HG03064 (cell line): ENCODE results near the gene DDAH1.
"Not testable (repeated sequence)": the region's sequence is repeated elsewhere in the genome, so short reads cannot be mapped to it uniquely, and the experiment has no call there.

Source experiments
- ATAC-seq: cut with Tn5 transposase; IDR thresholded peaks from one replicate; pipeline ENCODE4 v1.9.1; 2021; ENCODE audit warnings: low read depth; ENCODE audit not compliant: unreplicated experiment

DDAH1 gene

GRCh38 chr1:85471558-85471957 lies 6.6 kb upstream of the DDAH1 start:
- no peak for ATAC-seq

DNA sequence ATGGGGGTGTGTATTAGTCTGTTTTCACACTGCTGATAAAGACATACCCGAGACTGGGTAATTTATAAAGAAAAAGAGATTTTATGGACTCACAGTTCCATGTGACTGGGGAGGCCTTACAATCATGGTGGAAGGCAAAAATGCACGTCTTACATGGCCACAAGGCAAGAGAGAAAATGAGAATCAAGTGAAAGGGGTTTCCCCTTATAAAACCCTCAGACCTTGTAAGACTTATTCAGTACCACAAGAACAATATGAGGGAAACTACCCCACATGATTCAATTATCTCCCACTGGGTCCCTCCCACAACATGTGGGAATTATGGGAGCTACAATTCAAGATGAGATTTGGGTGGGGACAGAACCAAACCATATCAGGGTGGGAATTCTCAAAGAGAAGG lies 5.2 kb upstream of the DDAH1 start:
- ATAC-seq: not testable (repeated sequence)

DNA sequence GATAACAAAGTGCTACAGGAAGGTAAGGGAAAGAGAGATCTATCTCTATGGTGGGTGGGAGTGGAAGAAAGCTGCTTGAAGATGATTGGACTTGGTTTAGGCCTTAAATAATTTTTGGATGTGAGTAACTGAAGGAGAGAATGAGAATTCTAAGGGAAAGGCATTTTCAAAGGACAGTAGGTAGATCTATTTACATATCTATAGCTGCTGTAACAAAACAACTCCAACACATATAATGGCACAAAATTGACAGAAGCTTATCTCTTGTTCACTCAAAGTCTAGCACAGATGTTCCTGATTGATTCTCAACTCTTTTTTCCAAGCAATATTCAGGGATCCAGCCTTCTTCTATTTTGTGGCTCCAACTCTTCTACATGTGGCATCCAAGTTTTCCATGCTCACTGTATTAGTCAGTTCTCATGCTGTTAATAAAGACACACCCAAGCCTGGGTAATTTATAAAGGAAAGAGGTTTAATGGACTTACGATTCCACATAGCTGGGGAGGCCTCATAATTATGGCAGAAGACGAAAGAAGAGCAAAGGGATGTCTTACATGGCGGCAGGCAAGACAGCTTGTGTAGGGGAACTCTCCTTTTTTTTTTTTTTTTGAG lies 3.1 kb upstream of the DDAH1 start:
- no peak for ATAC-seq

- ATAC-seq: no peak
These were observed 2.1 kb upstream of the DDAH1 start for GRCh38 chr1:85467036-85467435.

DNA sequence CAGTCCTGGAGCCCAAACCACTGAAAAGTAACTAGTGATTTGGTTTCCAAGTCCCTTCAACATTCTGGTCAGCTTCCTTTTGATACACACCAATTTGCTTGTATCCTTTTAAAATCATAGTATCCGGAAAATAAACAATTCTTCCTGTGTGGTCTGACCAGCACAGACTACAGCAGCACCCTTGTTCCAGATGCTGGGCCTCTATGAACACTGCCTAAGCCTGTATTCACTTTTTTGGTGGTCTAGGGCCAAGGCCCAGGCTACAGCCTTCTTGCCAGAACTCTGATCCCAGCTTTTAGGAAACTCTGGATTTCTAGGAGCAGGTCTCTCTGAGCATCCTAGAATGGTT lies 801 bp upstream of the DDAH1 start:
- no peak for ATAC-seq

DNA sequence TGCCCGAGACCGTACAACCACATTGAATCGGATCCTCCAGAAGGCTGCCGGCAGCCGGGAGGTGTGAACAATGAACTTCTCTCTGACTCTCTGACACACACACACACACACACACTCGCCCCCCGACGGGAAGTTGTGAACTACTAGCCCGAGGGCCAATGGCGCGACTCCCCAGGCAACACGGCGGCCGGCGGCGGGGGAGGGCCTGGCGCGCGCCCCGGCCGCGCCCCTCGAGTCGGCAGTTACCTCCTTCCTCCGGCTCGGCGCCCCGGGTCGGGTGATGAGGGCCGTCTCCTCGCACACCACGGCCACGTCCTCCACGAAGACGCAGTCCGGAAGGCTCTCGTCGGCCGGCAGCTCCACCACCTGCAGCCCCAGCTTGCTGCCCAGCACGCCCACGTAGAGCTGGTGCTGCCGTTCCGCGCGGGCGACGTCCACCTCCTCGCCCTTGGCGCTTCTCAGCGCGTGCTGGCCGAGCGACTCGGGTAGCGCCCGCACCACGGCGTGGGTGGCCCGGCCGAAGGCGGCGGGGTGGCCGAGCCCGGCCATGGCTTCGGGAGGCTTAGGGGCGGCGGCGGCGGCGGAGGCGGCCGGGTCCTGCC lies 361 bp downstream of the DDAH1 start:
- no peak for ATAC-seq

DNA sequence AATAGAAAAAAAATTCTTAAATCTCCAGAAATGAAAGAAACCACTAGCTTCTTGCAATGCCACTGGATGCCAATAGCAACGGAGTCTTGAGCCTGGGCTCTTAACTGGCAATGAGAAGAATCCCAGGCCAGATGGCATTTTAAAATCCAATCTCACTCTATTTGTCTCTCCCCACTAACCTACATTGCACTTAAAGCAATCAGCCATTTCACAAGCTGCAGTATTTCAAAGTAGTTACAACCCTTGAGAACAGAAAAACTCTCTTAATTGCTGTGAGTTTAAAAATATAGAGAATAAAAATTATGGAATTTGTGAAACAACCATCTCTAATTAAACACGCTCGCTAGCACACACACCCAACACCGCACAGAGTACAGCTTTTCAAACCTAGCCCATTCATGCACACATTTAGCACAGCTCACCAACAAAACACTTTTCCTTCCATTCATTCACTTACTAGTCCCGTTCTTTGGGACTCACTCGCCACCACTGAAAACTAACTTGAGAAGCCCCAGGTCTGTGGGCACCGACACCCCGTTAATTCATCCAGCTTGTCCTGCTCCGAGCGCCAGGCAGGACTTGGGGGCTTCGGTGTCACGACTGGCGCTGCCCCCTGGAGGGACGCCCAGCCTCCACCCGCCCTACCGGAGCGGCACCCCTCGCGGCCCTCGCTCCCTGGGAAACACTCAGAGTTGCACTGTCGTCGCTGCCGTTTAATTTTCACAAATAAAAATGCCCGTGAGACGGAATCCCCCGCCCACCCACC lies 1.0 kb downstream of the DDAH1 start:
- no peak for ATAC-seq

GRCh38 chr1:85462931-85463649 lies 1.9 kb downstream of the DDAH1 start:
- ATAC-seq: no peak

DNA sequence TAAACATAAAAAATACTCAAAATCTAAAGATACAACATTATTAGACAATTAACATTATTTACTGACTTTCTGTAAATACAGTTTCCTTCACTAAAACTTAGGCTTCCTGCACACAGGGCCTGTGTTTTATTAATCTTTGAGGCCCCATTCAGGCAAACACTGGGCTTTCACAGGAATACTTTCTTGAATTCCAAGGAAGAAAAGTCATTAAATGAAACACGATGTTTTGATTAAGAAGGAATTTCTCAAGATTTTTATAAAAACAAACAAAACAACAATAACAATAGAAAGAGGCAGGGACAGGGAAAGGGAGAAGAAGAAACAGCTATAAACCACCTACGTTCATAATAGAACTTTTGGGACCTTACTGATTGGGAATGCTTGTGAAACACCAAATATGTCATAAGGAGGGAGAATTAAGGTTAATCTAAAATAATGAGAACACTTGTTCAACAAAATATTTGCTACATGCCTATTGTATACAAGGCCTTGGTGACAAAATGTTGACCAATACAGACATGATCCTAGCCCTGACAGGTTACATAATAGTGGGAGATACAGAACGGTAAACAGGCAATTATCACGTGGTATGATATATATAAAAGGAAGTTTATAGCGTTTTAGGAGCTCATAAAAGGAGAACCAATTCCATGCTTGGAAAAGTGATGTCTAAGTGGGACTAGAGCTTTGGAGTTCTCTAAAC lies 3.6 kb downstream of the DDAH1 start:
- ATAC-seq: no peak

DNA sequence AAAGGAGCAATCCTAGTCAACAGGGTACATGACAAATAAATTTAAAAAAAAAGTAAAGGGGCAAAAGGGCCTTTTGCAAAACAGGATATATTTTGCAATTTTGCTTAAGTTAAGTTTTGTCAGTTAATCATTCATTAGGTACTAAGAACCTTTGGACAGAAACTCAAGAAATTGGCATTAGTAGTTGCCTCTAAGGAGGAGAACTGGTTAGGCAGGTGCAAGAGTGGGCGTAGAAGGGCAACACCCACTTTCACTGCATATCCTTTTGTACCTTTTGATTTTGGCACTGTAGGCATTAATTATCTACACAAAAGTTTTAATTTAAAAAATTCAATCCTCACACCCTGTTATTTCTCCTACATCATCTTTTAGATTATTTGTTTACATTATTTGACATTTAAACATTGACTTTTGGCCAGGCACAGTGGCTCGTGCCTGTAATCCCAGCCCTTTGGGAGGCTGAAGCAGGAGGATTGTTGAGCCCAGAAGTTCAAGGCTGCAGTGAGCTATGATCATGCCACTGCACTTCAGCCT lies 4.3 kb downstream of the DDAH1 start:
- no peak for ATAC-seq

GRCh38 chr1:85459290-85459689 lies 5.7 kb downstream of the DDAH1 start:
- ATAC-seq: no peak

- ATAC-seq: no peak
These were observed 10.7 kb downstream of the DDAH1 start for GRCh38 chr1:85454214-85454613.

DNA sequence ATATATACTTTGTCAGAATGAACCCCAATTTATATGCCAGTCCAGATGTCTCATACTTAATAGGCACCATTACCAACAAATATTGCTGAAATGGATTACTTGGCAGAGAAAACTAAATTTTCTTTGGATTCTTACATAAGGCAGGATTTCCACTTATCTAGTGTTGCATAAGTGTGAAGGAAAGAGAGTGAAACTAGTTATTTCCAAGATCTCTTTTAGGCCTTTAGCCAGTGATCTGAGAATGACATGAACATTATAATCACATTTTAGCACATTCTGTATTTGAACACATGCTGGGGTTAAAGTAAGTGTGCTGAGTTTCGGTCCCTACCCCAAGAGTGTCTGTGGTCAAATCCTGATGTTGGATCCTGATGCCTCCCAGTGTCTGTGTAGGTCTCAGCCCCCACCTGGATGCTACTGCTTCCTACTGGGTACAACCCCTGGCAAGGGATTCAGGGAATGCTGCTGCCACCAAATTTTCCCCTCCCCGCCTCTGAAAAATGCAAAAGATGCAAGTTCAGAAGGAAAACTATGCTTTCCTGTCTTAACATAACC lies 11.2 kb downstream of the DDAH1 start:
- ATAC-seq: no peak

DNA sequence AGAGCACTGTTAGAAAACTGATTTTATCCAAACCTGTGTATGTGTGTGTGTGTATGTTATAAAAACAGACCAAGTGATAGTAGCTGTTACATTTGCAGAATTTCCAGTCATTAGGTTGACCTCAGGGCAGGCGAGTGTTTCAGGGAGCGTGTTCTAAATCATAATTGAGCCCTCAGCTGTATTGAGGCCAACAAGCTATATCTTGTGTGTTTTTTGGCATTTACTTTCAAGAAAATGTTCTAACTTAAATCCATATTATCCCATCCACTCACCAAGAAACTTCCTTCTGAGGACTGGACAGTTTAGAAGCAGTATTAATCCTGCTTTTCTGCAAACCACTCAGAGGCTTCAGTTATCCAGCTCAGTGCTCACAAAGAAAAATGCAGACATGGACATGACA lies 12.0 kb downstream of the DDAH1 start:
- ATAC-seq: no peak

DNA sequence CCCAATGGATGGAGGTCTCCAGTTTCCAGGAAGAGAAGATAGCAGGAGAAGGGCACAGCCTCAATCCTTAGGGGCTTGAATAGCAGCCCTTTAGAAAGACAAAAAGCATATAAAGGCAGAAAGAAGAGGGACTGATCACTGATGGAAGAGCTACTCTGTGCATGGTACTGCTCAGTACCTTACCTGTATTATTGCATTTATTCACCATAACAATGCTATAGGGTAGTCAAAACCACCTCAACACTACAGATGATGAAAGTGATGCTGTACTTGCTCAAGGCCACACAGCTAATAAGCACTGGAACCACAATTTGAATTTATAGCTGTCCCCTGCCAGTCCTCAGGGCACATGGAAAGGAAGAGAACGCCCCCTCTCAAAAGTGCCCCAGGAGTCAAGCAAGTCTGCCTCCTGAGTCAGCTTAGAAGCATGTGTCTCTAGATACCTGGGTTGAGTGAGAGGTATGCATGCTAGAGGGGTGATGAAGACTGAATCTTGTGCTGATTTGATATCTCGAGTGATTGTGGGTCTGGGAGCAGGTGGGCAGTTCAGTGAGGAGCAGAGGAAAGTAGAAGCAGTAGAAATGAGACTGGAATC lies 13.6 kb downstream of the DDAH1 start:
- ATAC-seq: no peak

GRCh38 chr1:85450832-85451231 lies 14.1 kb downstream of the DDAH1 start:
- no peak for ATAC-seq

GRCh38 chr1:85449356-85449755 lies 15.6 kb downstream of the DDAH1 start:
- ATAC-seq: no peak

DNA sequence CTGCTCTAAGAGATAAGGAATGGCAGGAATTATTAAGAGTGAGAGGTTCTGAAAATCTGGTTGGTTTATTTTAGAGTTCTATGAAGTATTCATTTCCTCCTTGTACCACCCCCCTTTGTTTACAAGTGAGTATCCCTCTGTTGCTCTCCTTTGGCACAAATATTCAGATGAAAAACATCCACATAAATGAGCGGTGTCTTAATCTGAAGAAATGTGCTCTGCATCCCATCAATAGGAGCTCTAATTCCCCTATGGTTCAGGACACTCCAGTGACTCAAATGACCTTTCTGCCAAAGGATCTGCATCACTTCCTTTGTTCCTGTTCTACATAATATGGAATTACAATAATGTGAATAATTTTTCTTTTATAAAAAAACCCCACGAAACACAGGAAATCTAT lies 16.6 kb downstream of the DDAH1 start:
- no peak for ATAC-seq

GRCh38 chr1:85447006-85447943 lies 17.7 kb downstream of the DDAH1 start:
- no peak for ATAC-seq
